GM18520 (cell line): ENCODE results near the gene EMX1.

Source experiments
- ATAC-seq: cut with Tn5 transposase; IDR thresholded peaks from one replicate; pipeline ENCODE4 v1.9.1; 2021; ENCODE audit not compliant: unreplicated experiment

EMX1 gene

GRCh38 chr2:72917138-72917876 lies at the start of gene EMX1:
Gene EMX1 (plus strand): TSS chr2:72917519. CDS start chr2:72917853, 334 bp downstream.
- peak; percentile 26 for ATAC-seq

- ATAC-seq: no peak
These were observed 46.3 kb upstream of the EMX1 start for GRCh38 chr2:72871060-72871459.

- ATAC-seq: no peak
These were observed 45.4 kb upstream of the EMX1 start for GRCh38 chr2:72871880-72872279.

GRCh38 chr2:72883356-72883962 lies 33.9 kb upstream of the EMX1 start:
- no peak for ATAC-seq

- ATAC-seq: no peak
These were observed 30.8 kb upstream of the EMX1 start for GRCh38 chr2:72886505-72887031.

- ATAC-seq: peak; percentile 77
These were observed 30.1 kb upstream of the EMX1 start, which contains the start of gene SPR for GRCh38 chr2:72887032-72887739. Gene SPR (plus strand): TSS chr2:72887408. CDS start chr2:72887433, 25 bp downstream.

- ATAC-seq: peak; percentile 10
These were observed 29.4 kb upstream of the EMX1 start for GRCh38 chr2:72887740-72888437.

- no peak for ATAC-seq
These were observed 28.7 kb upstream of the EMX1 start for GRCh38 chr2:72888438-72889202.

GRCh38 chr2:72889991-72890390 lies 27.3 kb upstream of the EMX1 start:
- ATAC-seq: no peak

- no peak for ATAC-seq
These were observed 26.1 kb upstream of the EMX1 start for GRCh38 chr2:72891091-72891818.

- peak; percentile 49 for ATAC-seq
These were observed 24.7 kb upstream of the EMX1 start for GRCh38 chr2:72892506-72893173.

GRCh38 chr2:72893594-72894319 lies 23.6 kb upstream of the EMX1 start:
- ATAC-seq: peak; percentile 52

GRCh38 chr2:72894514-72894913 lies 22.8 kb upstream of the EMX1 start:
- ATAC-seq: no peak

- ATAC-seq: no peak
These were observed 22.2 kb upstream of the EMX1 start for GRCh38 chr2:72895154-72895553.

GRCh38 chr2:72895759-72896281 lies 21.5 kb upstream of the EMX1 start:
- ATAC-seq: no peak

- ATAC-seq: no peak
These were observed 20.9 kb upstream of the EMX1 start for GRCh38 chr2:72896446-72896845.

GRCh38 chr2:72897785-72898584 lies 19.3 kb upstream of the EMX1 start:
- no peak for ATAC-seq

GRCh38 chr2:72898585-72898906 lies 18.8 kb upstream of the EMX1 start:
- no peak for ATAC-seq
